NCI-H526 (cell line): Measurements from ENCODE around the gene ZNF394.
A peak's percentile ranks its signal among the peaks of the same experiment; 100 is the strongest.

ENCODE experiments used
- DNase-seq, 2 experiments: peaks; one replicate each; lab custom pipeline; 2025; lab: John Stamatoyannopoulos, UW

The ZNF394 gene

GRCh38 chr7:99493823-99494222 lies 6.3 kb downstream of the ZNF394 start:
- no peak for DNase-seq

GRCh38 chr7:99490878-99491277 lies 9.2 kb downstream of the ZNF394 start:
- DNase-seq, result no peak

GRCh38 chr7:99489235-99489634 lies 10.8 kb downstream of the ZNF394 start:
- DNase-seq, result no peak

GRCh38 chr7:99485094-99485493 lies 15.0 kb downstream of the ZNF394 start:
- no peak for DNase-seq

- DNase-seq, result no peak
Measured at GRCh38 chr7:99478464-99479440, 21.3 kb downstream of the ZNF394 start.

- DNase-seq, result no peak
Measured at GRCh38 chr7:99476107-99476506, 24.0 kb downstream of the ZNF394 start.

GRCh38 chr7:99473315-99473596 lies 26.8 kb downstream of the ZNF394 start:
- peak in 1 of 2 experiments; percentile 34 for DNase-seq

GRCh38 chr7:99472561-99473314 lies 27.3 kb downstream of the ZNF394 start, which contains the start of gene ZNF789:
TSS of gene ZNF789 (plus strand) at chr7:99472890. CDS start at chr7:99476457, 3,567 bp downstream.
- DNase-seq, result peak; percentile 96 to 99

- no peak for DNase-seq
Measured at GRCh38 chr7:99469381-99470065, 30.6 kb downstream of the ZNF394 start.

GRCh38 chr7:99468336-99468918 lies 31.7 kb downstream of the ZNF394 start:
- no peak for DNase-seq

GRCh38 chr7:99465421-99465768 lies 34.7 kb downstream of the ZNF394 start:
- no peak for DNase-seq

- DNase-seq, result no peak
Measured at GRCh38 chr7:99461221-99461620, 38.9 kb downstream of the ZNF394 start.

GRCh38 chr7:99460651-99461050 lies 39.4 kb downstream of the ZNF394 start:
- no peak for DNase-seq

- peak in 1 of 2 experiments; percentile 53 for DNase-seq
Measured at GRCh38 chr7:99459087-99459486, 41.0 kb downstream of the ZNF394 start.

- DNase-seq, result no peak
Measured at GRCh38 chr7:99457650-99458493, 42.2 kb downstream of the ZNF394 start.

- DNase-seq, result no peak
Measured at GRCh38 chr7:99457050-99457649, 42.9 kb downstream of the ZNF394 start.

- DNase-seq, result no peak
Measured at GRCh38 chr7:99456288-99456687, 43.8 kb downstream of the ZNF394 start.

GRCh38 chr7:99455874-99456273 lies 44.2 kb downstream of the ZNF394 start:
- no peak for DNase-seq

GRCh38 chr7:99453105-99453504 lies 47.0 kb downstream of the ZNF394 start:
- DNase-seq, result no peak

GRCh38 chr7:99452541-99452940 lies 47.5 kb downstream of the ZNF394 start:
- no peak for DNase-seq

GRCh38 chr7:99451936-99452335 lies 48.1 kb downstream of the ZNF394 start:
- DNase-seq, result no peak
